ENCODE results near the gene PRKAG1. TPM values are rescaled to one million over a fixed set of nuclear protein-coding genes. Genes with fewer than 3 reads are reported as not detected.

PRKAG1 gene
- total and polyA plus RNA-seq, 7 donors: 49.5 to 105 (median 75.1) TPM

- no peaks in the 10 kb centered on the region for H3K9me3 ChIP-seq
- intact Hi-C loops (cut with DNase I): no loop called here
- no peak for TF ChIP-seq CTCF (IDR thresholded peaks at IDR 0.05)
- peaks cover 0 to 29% of the 10 kb centered on the region in 2 donors for H3K36me3 ChIP-seq (ENCODE audit: insufficient read depth in 1 of 2, low read depth in 1 of 2)
- H3K27ac ChIP-seq: peak overlapping the region; percentile 11
- DNase-seq (no peak), ATAC-seq (no peak)
- no peak overlapping the region for H3K4me3 ChIP-seq
- H3K27me3 ChIP-seq (ENCODE audit: insufficient read depth in 3 of 3, low read length in 2 of 3): no peaks in the 10 kb centered on the region
- H3K4me1 ChIP-seq: peaks cover 43% of the 10 kb centered on the region
- 76 to 100% (median 81%) methylated on average over 1 of the region's 1 CpG for WGBS, 3 donors
Observed at GRCh38 chr12:49015196-49015595, 3.4 kb downstream of the PRKAG1 start.

GRCh38 chr12:49014547-49014946 is 4.0 kb downstream of the PRKAG1 start:
- 26 to 46% (median 44%) methylated on average over 1 of the region's 1 CpG for WGBS, 3 donors
- peaks cover 0 to 35% of the 10 kb centered on the region in 2 donors for H3K36me3 ChIP-seq (ENCODE audit: insufficient read depth in 1 of 2, low read depth in 1 of 2)
- H3K4me1 ChIP-seq: peaks cover 43% of the 10 kb centered on the region
- no peaks in the 10 kb centered on the region for H3K9me3 ChIP-seq
- H3K4me3 ChIP-seq: no peak overlapping the region
- H3K27me3 ChIP-seq (ENCODE audit: insufficient read depth in 3 of 3, low read length in 2 of 3): no peaks in the 10 kb centered on the region
- peak; percentile 13 for TF ChIP-seq CTCF (IDR thresholded peaks at IDR 0.05)
- no peak for DNase-seq
- H3K27ac ChIP-seq: peak overlapping the region; percentile 11
- ATAC-seq: peak in 2 of 4 donors; percentile 6 to 16
- intact Hi-C loops (cut with DNase I): loop anchor here in 1 of 2 donors (5.0 kb wide), 1 partner anchor 1238 kb away; no protein-coding TSS in a partner anchor

- DNase-seq: no peak
- peak; percentile 11 to 22 (median 16) for ATAC-seq
- TF ChIP-seq CTCF (IDR thresholded peaks at IDR 0.05): no peak
Observed at GRCh38 chr12:49013428-49013827, 5.1 kb downstream of the PRKAG1 start.

GRCh38 chr12:49012739-49013138 is 5.8 kb downstream of the PRKAG1 start:
- Histone ChIP-seq H3K4me3 (no peak overlapping the region), H3K4me1 (peaks cover 37% of the 10 kb centered on the region), H3K27me3 (ENCODE audit: insufficient read depth in 3 of 3, low read length in 2 of 3) (no peaks in the 10 kb centered on the region), H3K9me3 (no peaks in the 10 kb centered on the region), H3K27ac (no peak overlapping the region), H3K36me3 (ENCODE audit: insufficient read depth in 1 of 2, low read depth in 1 of 2) (peaks cover 0 to 46% of the 10 kb centered on the region in 2 donors)
- ATAC-seq (no peak), DNase-seq (no peak)
- TF ChIP-seq CTCF (IDR thresholded peaks at IDR 0.05): no peak
- intact Hi-C loops (cut with DNase I): loop anchor here in 1 of 2 donors (5.0 kb wide), 1 partner anchor 1240 kb away; no protein-coding TSS in a partner anchor

More at GRCh38 chr12:49013428-49013827, 5.1 kb downstream of the PRKAG1 start:
- H3K4me3 ChIP-seq: no peak overlapping the region
- intact Hi-C loops (cut with DNase I): loop anchor here in 1 of 2 donors (5.0 kb wide), 1 partner anchor 1239 kb away; no protein-coding TSS in a partner anchor
- WGBS, 3 donors: 56 to 58% (median 58%) methylated on average over 3 of the region's 3 CpGs
- H3K27me3 ChIP-seq (ENCODE audit: insufficient read depth in 3 of 3, low read length in 2 of 3): no peaks in the 10 kb centered on the region
- H3K27ac ChIP-seq: peak overlapping the region; percentile 11
- peaks cover 40% of the 10 kb centered on the region for H3K4me1 ChIP-seq
- no peaks in the 10 kb centered on the region for H3K9me3 ChIP-seq
- H3K36me3 ChIP-seq (ENCODE audit: insufficient read depth in 1 of 2, low read depth in 1 of 2): peaks cover 0 to 41% of the 10 kb centered on the region in 2 donors
